Brain microvascular endothelial cell (primary cell): ENCODE results near the gene MSL1.
A peak's percentile ranks its signal among the peaks of the same experiment; 100 is the strongest.

Experiments used
- DNase-seq: peaks from one replicate; pipeline ENCODE4 v3.0.0-alpha.2; 2020
- H3K27ac ChIP-seq: fragments of 250-450 bp; sonication (Bioruptor Pico); 2 replicates; pipeline ENCODE4 v1.5.1; 2020; ENCODE audit warnings: mild to moderate bottlenecking, moderate library complexity
- H3K27me3 ChIP-seq: fragments of 250-450 bp; sonication (Bioruptor Pico); replicated peaks from 2 replicates; pipeline ENCODE4 v1.5.1; 2020; ENCODE audit warnings: mild to moderate bottlenecking
- H3K36me3 ChIP-seq: fragments of 250-450 bp; sonication (Bioruptor Pico); replicated peaks from 2 replicates; pipeline ENCODE4 v1.5.1; 2020; ENCODE audit warnings: mild to moderate bottlenecking
- H3K4me3 ChIP-seq: 2 replicates; pipeline ENCODE4 v1.5.1; 2011; ENCODE audit warnings: low read depth, mild to moderate bottlenecking, control low read depth, low read length, moderate library complexity
- in situ Hi-C: cut with HindIII; loops from 2 replicates; pipeline ENCODE4 v1.10.0; 2017; ENCODE audit warnings: low sequenced_read_pairs, low pct_ligation_motif_present
- TF ChIP-seq, protein P1 (sequence below): IDR thresholded peaks from 2 replicates; pipeline ENCODE4 v1.5.1; 2011; ENCODE audit warnings: low read depth, mild to moderate bottlenecking, moderate library complexity, low read length, control low read depth, inconsistent platforms; ENCODE audit errors: missing control alignments

MSL1 gene

DNA sequence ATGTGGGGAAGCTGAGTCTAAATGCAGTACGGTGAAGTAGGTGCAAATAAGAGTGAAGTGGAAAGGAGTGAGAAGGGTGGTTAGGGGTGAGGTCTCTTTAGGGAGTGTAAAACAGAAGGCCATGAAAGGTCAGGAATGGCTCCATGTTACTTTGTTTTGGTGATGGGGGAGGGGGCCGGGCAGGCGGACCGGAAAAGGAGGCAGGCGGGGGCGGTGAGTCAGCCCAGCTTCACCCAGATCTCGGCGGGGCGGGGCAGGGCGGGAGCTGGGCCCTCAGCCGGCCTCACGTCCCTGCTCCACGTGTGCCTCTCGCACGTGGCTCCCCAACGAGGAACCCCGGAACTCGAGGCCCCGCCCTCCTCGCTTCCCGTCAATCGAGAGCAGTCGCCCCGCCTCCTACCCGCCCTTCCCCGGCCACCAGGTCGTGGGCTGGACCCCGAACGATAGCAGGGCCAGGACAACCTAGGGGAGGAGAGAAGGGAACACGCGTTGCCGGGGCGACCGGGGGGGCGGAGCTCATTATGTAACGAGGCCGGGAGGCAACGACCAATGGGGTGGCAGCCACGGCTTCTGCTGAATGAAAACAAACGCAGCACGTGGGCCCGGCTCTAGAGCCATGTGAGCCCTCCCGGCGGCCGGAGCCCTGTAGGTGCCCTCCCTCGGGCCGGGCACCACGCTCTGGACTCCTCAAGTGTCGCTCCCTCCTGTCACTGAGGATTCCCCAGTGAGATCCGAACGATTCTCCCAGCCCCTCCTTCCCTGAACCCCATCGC, 22.7 kb upstream of the MSL1 start:
- DNase-seq, result peak; percentile 98
- in situ Hi-C loops, result no loop called here
- TF ChIP-seq, protein P1, sequence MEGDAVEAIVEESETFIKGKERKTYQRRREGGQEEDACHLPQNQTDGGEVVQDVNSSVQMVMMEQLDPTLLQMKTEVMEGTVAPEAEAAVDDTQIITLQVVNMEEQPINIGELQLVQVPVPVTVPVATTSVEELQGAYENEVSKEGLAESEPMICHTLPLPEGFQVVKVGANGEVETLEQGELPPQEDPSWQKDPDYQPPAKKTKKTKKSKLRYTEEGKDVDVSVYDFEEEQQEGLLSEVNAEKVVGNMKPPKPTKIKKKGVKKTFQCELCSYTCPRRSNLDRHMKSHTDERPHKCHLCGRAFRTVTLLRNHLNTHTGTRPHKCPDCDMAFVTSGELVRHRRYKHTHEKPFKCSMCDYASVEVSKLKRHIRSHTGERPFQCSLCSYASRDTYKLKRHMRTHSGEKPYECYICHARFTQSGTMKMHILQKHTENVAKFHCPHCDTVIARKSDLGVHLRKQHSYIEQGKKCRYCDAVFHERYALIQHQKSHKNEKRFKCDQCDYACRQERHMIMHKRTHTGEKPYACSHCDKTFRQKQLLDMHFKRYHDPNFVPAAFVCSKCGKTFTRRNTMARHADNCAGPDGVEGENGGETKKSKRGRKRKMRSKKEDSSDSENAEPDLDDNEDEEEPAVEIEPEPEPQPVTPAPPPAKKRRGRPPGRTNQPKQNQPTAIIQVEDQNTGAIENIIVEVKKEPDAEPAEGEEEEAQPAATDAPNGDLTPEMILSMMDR, result no peak
- Histone ChIP-seq H3K4me3 (peak overlapping the region; percentile 57), H3K27me3 (no peaks in the 10 kb centered on the region), H3K36me3 (peaks cover 15% of the 10 kb centered on the region), H3K27ac (peak overlapping the region; percentile 93)

DNA sequence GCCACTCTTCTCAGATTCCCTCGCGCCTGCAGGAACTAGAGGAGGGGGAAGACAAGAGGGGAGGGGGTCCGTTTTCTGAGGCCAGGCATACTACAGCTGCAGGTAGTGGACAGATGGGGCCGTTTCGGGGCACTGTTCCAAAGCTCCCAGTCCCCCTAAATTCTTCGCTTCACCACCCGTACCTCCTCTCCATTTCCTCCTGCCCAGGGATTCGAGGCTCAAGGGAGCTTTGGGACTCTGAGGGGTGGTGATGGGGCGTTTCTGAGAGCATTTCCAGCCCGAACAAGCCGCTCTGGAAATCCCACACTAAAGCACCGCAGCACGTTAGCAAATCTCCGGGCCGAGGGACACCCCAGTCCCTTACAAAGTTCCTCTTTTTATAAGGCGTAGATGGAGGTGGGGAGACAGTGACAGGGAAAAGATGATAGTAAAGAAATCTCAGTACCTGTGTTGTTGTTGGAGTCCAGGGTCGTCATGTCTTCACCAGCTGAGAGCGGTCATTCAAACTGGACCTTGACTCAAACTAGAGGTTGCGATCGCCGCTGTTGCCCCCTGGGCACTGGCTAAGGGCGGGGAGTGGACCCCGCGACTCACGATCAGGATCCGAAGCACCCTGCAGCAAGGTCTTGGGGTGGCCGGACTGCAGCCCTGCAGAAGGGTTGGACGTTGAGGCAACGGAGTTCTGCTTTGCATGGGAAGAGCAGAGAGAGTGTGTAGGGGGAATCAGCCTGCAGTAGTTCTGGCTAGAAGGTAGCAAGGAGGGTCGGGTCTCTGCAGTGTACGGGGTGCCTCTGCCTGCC, 22.0 kb upstream of the MSL1 start:
- Histone ChIP-seq H3K27me3 (no peaks in the 10 kb centered on the region), H3K27ac (peak overlapping the region; percentile 93), H3K36me3 (peaks cover 11% of the 10 kb centered on the region), H3K4me3 (peak overlapping the region; percentile 57)
- DNase-seq, result no peak
- TF ChIP-seq, protein P1, result no peak
- in situ Hi-C loops, result no loop called here

DNA sequence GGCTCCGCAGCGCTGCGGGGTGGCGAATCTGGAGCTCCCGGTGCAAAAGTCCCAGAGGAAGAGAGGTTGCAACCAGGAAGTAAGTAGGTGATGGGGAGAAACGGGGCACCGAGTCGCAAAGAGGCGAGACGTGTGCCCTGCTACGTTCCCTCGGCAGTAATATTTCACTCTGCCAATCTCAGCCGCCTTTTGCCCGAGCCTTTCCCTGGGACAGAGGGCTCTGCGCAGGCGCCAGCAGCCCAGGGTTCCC, 21.4 kb upstream of the MSL1 start, which contains the start of gene NR1D1:
Gene NR1D1, minus strand, starts transcription at position 171 of the 250 bp plus-strand sequence. CDS start 495 bp downstream, outside the sequence.
- in situ Hi-C loops, result no loop called here
- TF ChIP-seq, protein P1, result no peak
- no peak for DNase-seq

DNA sequence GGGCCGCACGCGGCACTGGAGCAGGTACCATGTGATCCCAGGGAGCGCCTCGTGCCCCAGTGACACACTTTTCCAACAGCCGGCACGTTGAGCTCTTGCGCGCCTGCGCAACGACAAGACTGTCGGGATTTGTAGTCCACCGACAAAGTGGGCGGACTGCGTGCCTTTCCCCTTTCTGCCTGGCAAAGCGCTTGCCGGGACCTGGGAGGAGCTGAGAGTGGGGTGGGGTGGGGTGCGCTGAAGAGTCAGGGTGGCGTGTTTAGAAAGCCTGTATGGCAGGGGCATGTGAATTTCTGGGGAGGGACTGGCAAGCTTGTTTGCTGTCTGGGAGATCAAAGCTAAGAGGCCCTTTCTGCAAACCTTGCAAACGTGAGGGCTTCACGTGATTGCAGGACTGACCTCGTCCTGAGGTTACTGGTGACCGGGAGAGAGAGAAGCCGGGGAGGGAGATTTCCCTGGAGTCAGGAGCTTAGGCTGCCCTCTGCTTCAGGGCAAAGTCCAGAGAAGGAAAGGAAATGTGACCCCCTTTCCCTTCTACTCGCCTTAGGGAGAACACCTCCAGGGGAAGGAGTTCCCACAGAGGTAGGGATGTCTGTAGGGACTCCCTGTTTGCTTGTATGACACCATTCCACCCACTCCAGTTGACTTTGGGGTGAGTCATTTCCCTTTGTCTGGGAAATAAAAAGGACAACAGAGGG, 21.0 kb upstream of the MSL1 start:
- Histone ChIP-seq H3K27ac (peak overlapping the region; percentile 93), H3K27me3 (no peaks in the 10 kb centered on the region), H3K36me3 (peaks cover 11% of the 10 kb centered on the region), H3K4me3 (peak overlapping the region; percentile 57)
- peak; percentile 98 for DNase-seq
- in situ Hi-C loops, result no loop called here
- TF ChIP-seq, protein P1, result no peak

More for the DNA sequence above, 21.4 kb upstream of the MSL1 start, which contains the start of gene NR1D1:
- Histone ChIP-seq H3K27ac (peak within 1 kb of the TSS; percentile 93), H3K36me3 (peaks cover 11% of the 10 kb centered on the region), H3K27me3 (no peaks in the 10 kb centered on the region), H3K4me3 (peak within 1 kb of the TSS; percentile 57)

DNA sequence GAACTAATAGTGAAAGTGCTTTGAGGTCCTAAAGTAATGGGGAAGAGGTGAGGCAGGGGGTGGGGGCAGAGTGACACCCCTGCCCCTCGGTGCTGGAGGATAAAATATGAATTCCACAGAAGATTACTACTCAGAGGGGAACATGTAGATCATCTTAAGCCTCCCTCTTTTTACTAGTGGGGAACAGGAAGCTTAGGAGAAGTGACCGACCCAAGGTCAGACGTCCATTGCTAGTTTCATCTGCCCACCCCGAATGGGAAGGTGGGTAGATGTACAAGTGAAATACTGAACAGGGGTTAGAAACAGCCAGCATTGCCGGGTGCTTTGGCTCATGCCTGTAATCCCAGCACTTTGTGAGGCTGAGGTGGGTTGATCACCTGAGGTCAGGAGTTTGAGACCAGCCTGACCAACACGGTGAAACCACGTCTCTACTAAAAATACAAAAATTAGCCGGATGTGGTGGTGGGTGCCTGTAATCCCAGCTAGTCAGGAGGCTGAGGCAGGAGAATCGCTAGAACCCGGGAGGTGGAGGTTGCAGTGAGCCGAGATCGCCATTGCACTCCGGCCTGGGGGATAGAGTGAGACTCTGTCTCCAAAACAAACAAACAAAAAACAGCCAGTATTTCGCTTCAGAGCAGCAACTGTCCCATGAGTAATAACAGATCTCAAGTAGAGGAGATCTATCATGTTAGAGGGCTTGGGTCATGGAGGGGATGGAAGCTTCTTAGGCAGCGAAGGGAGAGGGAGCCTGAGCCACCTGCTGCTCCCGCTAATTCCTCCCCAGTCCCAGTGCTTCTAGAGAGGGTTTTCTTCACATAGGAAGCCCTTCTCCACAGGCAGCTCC, 20.2 kb upstream of the MSL1 start:
- in situ Hi-C loops, result no loop called here
- no peaks in the 10 kb centered on the region for H3K27me3 ChIP-seq
- H3K4me3 ChIP-seq, result no peak overlapping the region
- H3K36me3 ChIP-seq, result peaks cover 4% of the 10 kb centered on the region
- no peak for DNase-seq
- TF ChIP-seq, protein P1, result no peak
- H3K27ac ChIP-seq, result peak overlapping the region; percentile 93
